A172 (cell line): ENCODE data around the gene PIGW. TPM values are rescaled to one million over a fixed set of nuclear protein-coding genes. Genes with fewer than 3 reads are reported as not detected.
"Not testable (repeated sequence)": the region's sequence is repeated elsewhere in the genome, so short reads cannot be mapped to it uniquely, and the experiment has no call there.

Source experiments
- DNase-seq: peaks from one replicate; pipeline ENCODE4 v3.0.0-alpha.2; 2015; ENCODE audit warnings: low spot score
- total RNA-seq: library from RNA; depleted of rRNA; stranded (reverse); fragments of >200 nt; shearing (Covaris generic); gene quantifications from 2 replicates; pipeline ENCODE4 v1.2.3, GENCODE V29; 2014

PIGW gene
- total RNA-seq, 1 experiment from 2014 or later, result 14.6 TPM

GRCh38 chr17:36507266-36507665, 27.5 kb upstream of the PIGW start:
- DNase-seq, result no peak

- not testable (repeated sequence) for DNase-seq
Observed at GRCh38 chr17:36508439-36508838, 26.3 kb upstream of the PIGW start.

- DNase-seq, result no peak
Observed at GRCh38 chr17:36509272-36509985, 25.4 kb upstream of the PIGW start.

- DNase-seq, result no peak
Observed at GRCh38 chr17:36510636-36511035, 24.2 kb upstream of the PIGW start.

- DNase-seq, result no peak
Observed at GRCh38 chr17:36511216-36511615, 23.6 kb upstream of the PIGW start.

GRCh38 chr17:36512641-36513040, 22.1 kb upstream of the PIGW start:
- no peak for DNase-seq

- no peak for DNase-seq
Observed at GRCh38 chr17:36514856-36515255, 19.9 kb upstream of the PIGW start.

- DNase-seq, result no peak
Observed at GRCh38 chr17:36515837-36516236, 18.9 kb upstream of the PIGW start.

- no peak for DNase-seq
Observed at GRCh38 chr17:36523113-36523512, 11.7 kb upstream of the PIGW start.

GRCh38 chr17:36524428-36524876, 10.3 kb upstream of the PIGW start:
- DNase-seq, result peak; percentile 46

GRCh38 chr17:36525113-36525512, 9.7 kb upstream of the PIGW start:
- no peak for DNase-seq

- no peak for DNase-seq
Observed at GRCh38 chr17:36525888-36526287, 8.9 kb upstream of the PIGW start.

GRCh38 chr17:36527621-36528250, 7.1 kb upstream of the PIGW start:
- DNase-seq, result no peak

- DNase-seq, result peak; percentile 80
Observed at GRCh38 chr17:36529121-36529520, 5.7 kb upstream of the PIGW start.

GRCh38 chr17:36532435-36532975, 2.3 kb upstream of the PIGW start:
- DNase-seq, result no peak

- peak; percentile 69 for DNase-seq
Observed at GRCh38 chr17:36533935-36534839, 600 bp upstream of the PIGW start.

GRCh38 chr17:36535669-36536081, 888 bp downstream of the PIGW start:
- DNase-seq, result no peak

- DNase-seq, result no peak
Observed at GRCh38 chr17:36540696-36541095, 5.9 kb downstream of the PIGW start.

- DNase-seq, result no peak
Observed at GRCh38 chr17:36542755-36543154, 8.0 kb downstream of the PIGW start.

GRCh38 chr17:36544044-36544306, 9.2 kb downstream of the PIGW start:
- no peak for DNase-seq

- peak; percentile 84 for DNase-seq
Observed at GRCh38 chr17:36544307-36545076, 9.7 kb downstream of the PIGW start, which contains the start of gene GGNBP2. GGNBP2 (plus strand) TSS chr17:36544919; CDS start chr17:36545725, 806 bp downstream.

- DNase-seq, result no peak
Observed at GRCh38 chr17:36545077-36545464, 10.3 kb downstream of the PIGW start.
